Ishikawa (cell line): ENCODE measurements around the gene SLC6A1.

Experiments
- MAX ChIP-seq: IDR thresholded peaks from 2 replicates; pipeline ENCODE4 v1.6.1; 2012
- RAD21 ChIP-seq: IDR thresholded peaks from 2 replicates; pipeline ENCODE4 v1.6.1; 2012; ENCODE audit warnings: low read depth
- REST ChIP-seq: IDR thresholded peaks from 2 replicates; pipeline ENCODE4 v1.6.1; 2012; ENCODE audit warnings: low read depth, mild to moderate bottlenecking

DNA sequence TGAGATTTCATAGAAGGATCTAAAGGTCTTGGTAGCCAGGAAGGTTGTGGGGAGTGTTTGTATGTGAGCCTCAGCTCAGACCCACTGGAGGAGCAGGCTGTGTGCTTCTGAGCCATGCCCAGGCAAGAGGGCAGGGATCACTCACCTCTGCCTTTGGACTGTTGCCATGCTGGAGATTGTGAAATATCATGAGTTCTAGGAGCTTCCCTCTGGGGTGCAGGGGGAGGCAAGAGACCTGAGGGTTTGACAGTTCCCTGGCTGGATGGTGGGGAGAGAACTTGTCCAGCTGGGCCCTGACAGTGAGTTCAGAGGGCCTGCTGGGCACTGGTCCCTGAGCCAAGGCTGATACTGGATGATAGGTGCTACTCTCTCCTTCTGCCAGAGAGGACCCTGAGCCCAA, 6.0 kb downstream of the SLC6A1 start:
- TF ChIP-seq RAD21 (no peak), REST (no peak), MAX (no peak)
